K562 (cell line): Measurements from ENCODE around the gene SEC14L3. TPM values are rescaled to one million over a fixed set of nuclear protein-coding genes. Genes with fewer than 3 reads are reported as not detected.

ENCODE experiments used
- ATF2 ChIP-seq: sonication (generic); formaldehyde crosslinking; IDR thresholded peaks from 2 replicates; pipeline ENCODE4 v1.8.1; 2022; ENCODE audit warnings: missing genetic modification reagents
- ATF4 ChIP-seq: fragments of 450-650 bp; formaldehyde crosslinking; IDR thresholded peaks from 2 replicates; pipeline ENCODE4 v1.4.0; 2022; ENCODE audit warnings: mild to moderate bottlenecking, moderate library complexity
- BACH1 ChIP-seq: fragments of 200-800 bp; sonication (Bioruptor generic); IDR thresholded peaks from 2 replicates; pipeline ENCODE4 v1.6.1; 2016; ENCODE audit warnings: missing genetic modification characterization, missing compliant biosample characterization
- DNMT1 ChIP-seq: fragments of 450-650 bp; IDR thresholded peaks from 2 replicates; pipeline ENCODE4 v1.6.1; 2016; ENCODE audit warnings: antibody characterized with exemption, mild to moderate bottlenecking
- ESRRB ChIP-seq: fragments of 250-450 bp; sonication (Bioruptor Pico); IDR thresholded peaks from 2 replicates; pipeline ENCODE4 v1.5.0; 2020; ENCODE audit warnings: mild to moderate bottlenecking, moderate library complexity, borderline replicate concordance
- EZH2 ChIP-seq: IDR thresholded peaks from 2 replicates; pipeline ENCODE4 v1.6.1; 2012; ENCODE audit warnings: low read depth, mild to moderate bottlenecking, inconsistent platforms, low read length, borderline replicate concordance
- FOSL1 ChIP-seq: fragments of 200-800 bp; sonication (Bioruptor generic); conservative IDR thresholded peaks from 2 replicates; pipeline ENCODE4 v1.6.1; 2016; ENCODE audit warnings: missing genetic modification characterization, missing compliant biosample characterization
- KLF6 ChIP-seq: fragments of 250-450 bp; sonication (Bioruptor Pico); IDR thresholded peaks from 2 replicates; pipeline ENCODE4 v1.4.0; 2020; ENCODE audit warnings: mild to moderate bottlenecking, moderate library complexity, borderline replicate concordance
- MTA2 ChIP-seq: fragments of 450-650 bp; IDR thresholded peaks from 2 replicates; pipeline ENCODE4 v1.6.1; 2016; ENCODE audit warnings: low read depth
- MYBL2 ChIP-seq, 2 experiments: fragments of 450-650 bp in 1 of 2; sonication (generic) in 1 of 2; formaldehyde crosslinking in 1 of 2; IDR thresholded peaks; 2 replicates each; pipeline versions ENCODE4 v1.6.1 to v1.8.1; 2017 to 2022; ENCODE audit warnings: borderline replicate concordance in 1 of 2, inconsistent platforms in 1 of 2, low read depth in 1 of 2, mild to moderate bottlenecking in 1 of 2, missing genetic modification reagents in 1 of 2, moderate library complexity in 1 of 2
- PCBP1 ChIP-seq: fragments of 200-400 bp; formaldehyde crosslinking; IDR thresholded peaks from 2 replicates; pipeline ENCODE4 v1.6.1; 2018; ENCODE audit warnings: mild to moderate bottlenecking, low read depth, low read length; ENCODE audit not compliant: poor library complexity, severe bottlenecking
- PURB ChIP-seq: sonication (generic); formaldehyde crosslinking; IDR thresholded peaks from 2 replicates; pipeline ENCODE4 v1.9.0; 2021; ENCODE audit warnings: low read depth, mild to moderate bottlenecking, missing genetic modification reagents
- RAD21 ChIP-seq, 2 experiments: fragments of 250-450 bp in 1 of 2; fragments of 450-650 bp in 1 of 2; sonication (Bioruptor Pico) in 1 of 2; formaldehyde crosslinking in 1 of 2; IDR thresholded peaks in 1 of 2; conservative IDR thresholded peaks in 1 of 2; 2 replicates each; pipeline versions ENCODE4 v1.4.0 to v1.8.0; 2020 to 2022; ENCODE audit warnings: mild to moderate bottlenecking in 2 of 2, moderate library complexity in 1 of 2
- RAD51 ChIP-seq: fragments of 450-650 bp; IDR thresholded peaks from 2 replicates; pipeline ENCODE4 v1.7.1; 2016; ENCODE audit warnings: low read depth, mild to moderate bottlenecking, borderline replicate concordance
- SAP30 ChIP-seq: fragments of 200-600 bp; sonication (generic); IDR thresholded peaks from 2 replicates; pipeline ENCODE4 v1.6.1; 2012; ENCODE audit warnings: borderline replicate concordance, low read depth, mild to moderate bottlenecking, moderate library complexity, low read length, control low read depth, inconsistent platforms; ENCODE audit not compliant: insufficient read depth, poor library complexity, severe bottlenecking
- XRCC4 ChIP-seq: IDR thresholded peaks from one replicate; pipeline ENCODE4 v1.6.1; 2011; ENCODE audit not compliant: insufficient read depth, insufficient read length; ENCODE audit errors: extremely low read depth
- ZFP1 ChIP-seq: fragments of 450-650 bp; formaldehyde crosslinking; IDR thresholded peaks from 2 replicates; pipeline ENCODE4 v1.4.0; 2020; ENCODE audit warnings: mild to moderate bottlenecking, mixed read lengths
- polyA plus RNA-seq, 8 experiments: library from polyadenylated mRNA; depleted of rRNA in 4 of 8; stranded (reverse) in 5 of 8; unstranded in 3 of 8; fragments of >200 nt; fragmentation: Nextera tagmentation in 2 of 8; fragmentation: Illumina TruSeq in 1 of 8; extraction: Ambion mirVana in 2 of 8; extraction: Trizol in 1 of 8; gene quantifications; 2 replicates each; pipeline versions ENCODE4 v1.2.1 to v1.2.3, GENCODE V29; 2011 to 2014; ENCODE audit warnings: inconsistent platforms in 1 of 8, missing spikeins in 1 of 8
- total RNA-seq, 7 experiments: library from RNA; depleted of rRNA in 6 of 7; stranded (reverse); fragments of >200 nt in 6 of 7; fragmentation: Illumina TruSeq in 2 of 7; extraction: Trizol in 2 of 7; gene quantifications; 2 replicates each; pipeline versions ENCODE4 v1.2.1 to v1.2.3, GENCODE V29; 2011 to 2021; ENCODE audit warnings: low replicate concordance in 1 of 7
- TF ChIP-seq, protein P1 (sequence below), 2 experiments: fragments of 150-350 bp in 1 of 2; IDR thresholded peaks; 2 replicates each; pipeline ENCODE4 v1.6.1; 2012 to 2016; ENCODE audit warnings: low read depth in 2 of 2, low read length in 2 of 2, mild to moderate bottlenecking in 1 of 2, moderate library complexity in 1 of 2
- TF ChIP-seq, protein P2 (sequence below): fragments of 450-650 bp; formaldehyde crosslinking; IDR thresholded peaks from 2 replicates; pipeline ENCODE4 v1.4.0; 2020; ENCODE audit warnings: mild to moderate bottlenecking, moderate library complexity

SEC14L3 gene
- total and polyA plus RNA-seq, 9 of the 15 experiments (the other 6 are each of a cell fraction or from before 2014, with no cell fraction given): not detected

- TF ChIP-seq, protein P1, sequence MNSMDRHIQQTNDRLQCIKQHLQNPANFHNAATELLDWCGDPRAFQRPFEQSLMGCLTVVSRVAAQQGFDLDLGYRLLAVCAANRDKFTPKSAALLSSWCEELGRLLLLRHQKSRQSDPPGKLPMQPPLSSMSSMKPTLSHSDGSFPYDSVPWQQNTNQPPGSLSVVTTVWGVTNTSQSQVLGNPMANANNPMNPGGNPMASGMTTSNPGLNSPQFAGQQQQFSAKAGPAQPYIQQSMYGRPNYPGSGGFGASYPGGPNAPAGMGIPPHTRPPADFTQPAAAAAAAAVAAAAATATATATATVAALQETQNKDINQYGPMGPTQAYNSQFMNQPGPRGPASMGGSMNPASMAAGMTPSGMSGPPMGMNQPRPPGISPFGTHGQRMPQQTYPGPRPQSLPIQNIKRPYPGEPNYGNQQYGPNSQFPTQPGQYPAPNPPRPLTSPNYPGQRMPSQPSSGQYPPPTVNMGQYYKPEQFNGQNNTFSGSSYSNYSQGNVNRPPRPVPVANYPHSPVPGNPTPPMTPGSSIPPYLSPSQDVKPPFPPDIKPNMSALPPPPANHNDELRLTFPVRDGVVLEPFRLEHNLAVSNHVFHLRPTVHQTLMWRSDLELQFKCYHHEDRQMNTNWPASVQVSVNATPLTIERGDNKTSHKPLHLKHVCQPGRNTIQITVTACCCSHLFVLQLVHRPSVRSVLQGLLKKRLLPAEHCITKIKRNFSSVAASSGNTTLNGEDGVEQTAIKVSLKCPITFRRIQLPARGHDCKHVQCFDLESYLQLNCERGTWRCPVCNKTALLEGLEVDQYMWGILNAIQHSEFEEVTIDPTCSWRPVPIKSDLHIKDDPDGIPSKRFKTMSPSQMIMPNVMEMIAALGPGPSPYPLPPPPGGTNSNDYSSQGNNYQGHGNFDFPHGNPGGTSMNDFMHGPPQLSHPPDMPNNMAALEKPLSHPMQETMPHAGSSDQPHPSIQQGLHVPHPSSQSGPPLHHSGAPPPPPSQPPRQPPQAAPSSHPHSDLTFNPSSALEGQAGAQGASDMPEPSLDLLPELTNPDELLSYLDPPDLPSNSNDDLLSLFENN (IDR thresholded peaks at IDR 0.05; ENCODE audit: low read depth in 2 of 2, low read length in 2 of 2): no peak
- TF ChIP-seq BACH1 (tag): no peak
- no peak for TF ChIP-seq PCBP1
- TF ChIP-seq DNMT1: no peak
- no peak for TF ChIP-seq XRCC4
- TF ChIP-seq ESRRB (CRISPR knock-in tag): no peak
- no peak for TF ChIP-seq PURB (CRISPR knock-in tag)
- no peak for TF ChIP-seq SAP30
- no peak for TF ChIP-seq ATF4 (CRISPR knock-in tag)
- TF ChIP-seq, protein P2, sequence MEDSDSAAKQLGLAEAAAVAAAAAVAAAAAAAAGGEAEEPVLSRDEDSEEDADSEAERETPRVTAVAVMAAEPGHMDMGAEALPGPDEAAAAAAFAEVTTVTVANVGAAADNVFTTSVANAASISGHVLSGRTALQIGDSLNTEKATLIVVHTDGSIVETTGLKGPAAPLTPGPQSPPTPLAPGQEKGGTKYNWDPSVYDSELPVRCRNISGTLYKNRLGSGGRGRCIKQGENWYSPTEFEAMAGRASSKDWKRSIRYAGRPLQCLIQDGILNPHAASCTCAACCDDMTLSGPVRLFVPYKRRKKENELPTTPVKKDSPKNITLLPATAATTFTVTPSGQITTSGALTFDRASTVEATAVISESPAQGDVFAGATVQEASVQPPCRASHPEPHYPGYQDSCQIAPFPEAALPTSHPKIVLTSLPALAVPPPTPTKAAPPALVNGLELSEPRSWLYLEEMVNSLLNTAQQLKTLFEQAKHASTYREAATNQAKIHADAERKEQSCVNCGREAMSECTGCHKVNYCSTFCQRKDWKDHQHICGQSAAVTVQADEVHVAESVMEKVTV (CRISPR knock-in tag): no peak
- no peak for TF ChIP-seq ZFP1 (CRISPR knock-in tag)
- TF ChIP-seq MTA2: no peak
- TF ChIP-seq RAD21 (CRISPR knock-in tag; conservative IDR thresholded peaks at IDR 0.05 in 1 of 2, IDR thresholded peaks at IDR 0.05 in 1 of 2): no peak
- TF ChIP-seq MYBL2 (IDR thresholded peaks at IDR 0.05; ENCODE audit: low read depth): no peak
- TF ChIP-seq MYBL2 (CRISPR knock-in tag; IDR thresholded peaks at IDR 0.05; ENCODE audit: borderline replicate concordance): no peak
- TF ChIP-seq EZH2: no peak
- TF ChIP-seq FOSL1: no peak
- no peak for TF ChIP-seq KLF6
- no peak for TF ChIP-seq ATF2 (CRISPR knock-in tag)
- no peak for TF ChIP-seq RAD51
Measured at GRCh38 chr22:30425616-30426387, 46.0 kb downstream of the SEC14L3 start, which contains the start of gene MTFP1 (continued).
